ENCODE data around the gene INCA1. TPM values are rescaled to one million over a fixed set of nuclear protein-coding genes. Genes with fewer than 3 reads are reported as not detected.

INCA1 gene
- total and polyA plus RNA-seq, 4 donors: 0.28 to 0.75 (median 0.55) TPM

GRCh38 chr17:4969047-4969550 is 28.2 kb downstream of the INCA1 start:
- peaks cover 7 to 52% (median 33%) of the 10 kb centered on the region in 4 donors for H3K4me1 ChIP-seq (ENCODE audit: control insufficient read depth in 4 of 4, insufficient read depth in 4 of 4, low read length in 3 of 4)
- H3K4me3 ChIP-seq (ENCODE audit: low read depth in 1 of 3, low read length in 3 of 3): peak overlapping the region; percentile 41 to 73 (median 71)
- H3K36me3 ChIP-seq (ENCODE audit: control insufficient read depth in 4 of 4, insufficient read depth in 3 of 4, low read depth in 1 of 4, low read length in 3 of 4): peaks cover 3 to 6% (median 4%) of the 10 kb centered on the region in 4 donors
- peak overlapping the region; percentile 97 to 99 for H3K27ac ChIP-seq (ENCODE audit: low read depth in 1 of 2, low read length in 2 of 2)
- 35% methylated on average over 15 of the region's 15 CpGs for WGBS
- H3K9ac ChIP-seq (ENCODE audit: low read depth in 1 of 2, low read length in 2 of 2): peak overlapping the region in 1 of 2 donors; percentile 84
- H3K9me3 ChIP-seq (ENCODE audit: control insufficient read depth in 4 of 4, low read length in 3 of 4): no peaks in the 10 kb centered on the region
- no peaks in the 10 kb centered on the region for H3K27me3 ChIP-seq (ENCODE audit: control insufficient read depth in 4 of 4, insufficient read depth in 4 of 4, low read length in 3 of 4)
- DNase-seq (ENCODE audit: low spot score): no peak
- TF ChIP-seq SP1 (IDR thresholded peaks at IDR 0.05) (no peak), JUND (IDR thresholded peaks at IDR 0.05) (peak; percentile 30 to 32)

GRCh38 chr17:4968486-4969046 is 28.8 kb downstream of the INCA1 start:
- Histone ChIP-seq H3K9ac (ENCODE audit: low read depth in 1 of 2, low read length in 2 of 2) (peak overlapping the region; percentile 36 to 84), H3K36me3 (ENCODE audit: control insufficient read depth in 4 of 4, insufficient read depth in 3 of 4, low read depth in 1 of 4, low read length in 3 of 4) (peaks cover 0 to 6% (median 4%) of the 10 kb centered on the region in 4 donors), H3K9me3 (ENCODE audit: control insufficient read depth in 4 of 4, low read length in 3 of 4) (no peaks in the 10 kb centered on the region), H3K27ac (ENCODE audit: low read depth in 1 of 2, low read length in 2 of 2) (peak overlapping the region; percentile 97 to 99), H3K4me1 (ENCODE audit: control insufficient read depth in 4 of 4, insufficient read depth in 4 of 4, low read length in 3 of 4) (peaks cover 7 to 52% (median 32%) of the 10 kb centered on the region in 4 donors), H3K27me3 (ENCODE audit: control insufficient read depth in 4 of 4, insufficient read depth in 4 of 4, low read length in 3 of 4) (no peaks in the 10 kb centered on the region), H3K4me3 (ENCODE audit: low read depth in 1 of 3, low read length in 3 of 3) (peak overlapping the region; percentile 41 to 73 (median 71))
- no peak for TF ChIP-seq CTCF (IDR thresholded peaks at IDR 0.05; ENCODE audit: low read depth, low read length, missing input control)
- no peak for TF ChIP-seq SP1 (IDR thresholded peaks at IDR 0.05)
- no peak for TF ChIP-seq EGR1 (IDR thresholded peaks at IDR 0.05; ENCODE audit: low read depth in 2 of 2)
- no peak for TF ChIP-seq FOXA1 (IDR thresholded peaks at IDR 0.05)
- TF ChIP-seq RAD21 (IDR thresholded peaks at IDR 0.05): no peak
- TF ChIP-seq HNF4A (conservative IDR thresholded peaks at IDR 0.05): no peak
- no peak for TF ChIP-seq TAF1 (conservative IDR thresholded peaks at IDR 0.05)
- no peak for TF ChIP-seq FOXA2 (IDR thresholded peaks at IDR 0.05)
- no peak for TF ChIP-seq JUND (IDR thresholded peaks at IDR 0.05)
- no peak for TF ChIP-seq MAX (IDR thresholded peaks at IDR 0.05)
- TF ChIP-seq ATF3 (IDR thresholded peaks at IDR 0.05): no peak
- no peak for TF ChIP-seq ZBTB33 (IDR thresholded peaks at IDR 0.05)
- TF ChIP-seq REST (IDR thresholded peaks at IDR 0.05): no peak
- TF ChIP-seq YY1 (IDR thresholded peaks at IDR 0.05): no peak
- TF ChIP-seq NR2F2 (IDR thresholded peaks at IDR 0.05): no peak
- TF ChIP-seq HNF4G (IDR thresholded peaks at IDR 0.05): no peak
- no peak for TF ChIP-seq GABPA (IDR thresholded peaks at IDR 0.05 in 1 of 2, conservative IDR thresholded peaks at IDR 0.05 in 1 of 2)
- no peak for TF ChIP-seq RXRA (IDR thresholded peaks at IDR 0.05)
- DNase-seq (ENCODE audit: low spot score): no peak
- WGBS: 16% methylated on average over 23 of the region's 23 CpGs
